Measurements from ENCODE around the gene KCNQ1OT1.

KCNQ1OT1 gene

DNA sequence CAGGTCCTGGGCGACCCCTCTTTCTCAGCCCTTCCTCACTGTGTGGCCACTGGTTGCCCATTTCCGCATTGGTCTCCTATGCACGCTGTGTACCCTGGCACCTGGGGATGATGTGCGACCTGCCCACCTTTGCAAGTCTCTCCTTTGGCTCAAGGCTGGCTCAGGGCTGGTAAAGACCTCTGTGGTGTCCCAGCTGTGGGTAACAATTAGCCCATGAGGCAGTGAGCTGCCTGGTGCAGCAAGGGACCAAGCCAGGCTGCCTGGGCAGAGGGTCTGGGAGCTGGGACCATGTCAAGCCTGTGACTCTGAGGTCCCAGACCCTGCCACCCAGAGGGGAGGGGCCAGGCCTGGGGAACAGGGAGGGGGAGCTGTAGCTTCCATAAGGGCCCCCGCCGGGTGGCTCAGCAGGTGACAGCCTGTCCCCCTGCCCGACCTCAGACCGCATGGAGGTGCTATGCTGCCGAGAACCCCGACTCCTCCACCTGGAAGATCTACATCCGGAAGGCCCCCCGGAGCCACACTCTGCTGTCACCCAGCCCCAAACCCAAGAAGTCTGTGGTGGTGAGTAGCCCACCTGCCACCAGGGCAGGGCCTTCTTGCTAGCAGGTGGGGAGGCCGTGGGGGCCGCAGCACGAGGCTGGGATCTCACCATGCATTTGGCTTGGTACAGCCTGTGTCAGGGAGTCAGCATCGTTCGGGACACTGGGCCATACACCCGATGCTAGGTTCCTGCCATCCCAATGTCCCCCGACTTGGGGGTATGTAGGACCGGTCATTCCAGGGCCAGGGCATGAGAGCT is 112.5 kb downstream of the KCNQ1OT1 start:
- H3K4me3 ChIP-seq (ENCODE audit: low read length) = no peak overlapping the region
- no peak for DNase-seq (ENCODE audit: low read depth)
- TF ChIP-seq, protein P1, sequence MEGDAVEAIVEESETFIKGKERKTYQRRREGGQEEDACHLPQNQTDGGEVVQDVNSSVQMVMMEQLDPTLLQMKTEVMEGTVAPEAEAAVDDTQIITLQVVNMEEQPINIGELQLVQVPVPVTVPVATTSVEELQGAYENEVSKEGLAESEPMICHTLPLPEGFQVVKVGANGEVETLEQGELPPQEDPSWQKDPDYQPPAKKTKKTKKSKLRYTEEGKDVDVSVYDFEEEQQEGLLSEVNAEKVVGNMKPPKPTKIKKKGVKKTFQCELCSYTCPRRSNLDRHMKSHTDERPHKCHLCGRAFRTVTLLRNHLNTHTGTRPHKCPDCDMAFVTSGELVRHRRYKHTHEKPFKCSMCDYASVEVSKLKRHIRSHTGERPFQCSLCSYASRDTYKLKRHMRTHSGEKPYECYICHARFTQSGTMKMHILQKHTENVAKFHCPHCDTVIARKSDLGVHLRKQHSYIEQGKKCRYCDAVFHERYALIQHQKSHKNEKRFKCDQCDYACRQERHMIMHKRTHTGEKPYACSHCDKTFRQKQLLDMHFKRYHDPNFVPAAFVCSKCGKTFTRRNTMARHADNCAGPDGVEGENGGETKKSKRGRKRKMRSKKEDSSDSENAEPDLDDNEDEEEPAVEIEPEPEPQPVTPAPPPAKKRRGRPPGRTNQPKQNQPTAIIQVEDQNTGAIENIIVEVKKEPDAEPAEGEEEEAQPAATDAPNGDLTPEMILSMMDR (conservative IDR thresholded peaks at IDR 0.05; ENCODE audit: low read depth, low read length) = no peak

DNA sequence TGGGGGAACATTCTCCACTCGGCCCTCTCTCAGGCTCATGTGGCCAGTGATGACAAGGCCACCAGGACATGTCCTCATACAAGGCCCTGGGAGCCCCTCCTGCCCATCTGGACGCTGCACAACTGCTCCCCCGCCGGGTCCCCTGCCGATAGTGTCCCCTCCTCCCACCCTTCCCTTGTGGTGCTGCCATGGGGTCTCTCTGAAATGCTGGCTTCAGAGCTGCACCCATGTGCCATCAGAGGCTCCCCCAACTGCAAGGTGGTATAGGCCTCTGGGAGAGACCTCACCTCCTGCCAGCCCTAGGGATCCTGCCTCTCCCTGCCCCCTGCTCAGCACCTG is 113.0 kb downstream of the KCNQ1OT1 start:
- DNase-seq (ENCODE audit: low read depth) = no peak

DNA sequence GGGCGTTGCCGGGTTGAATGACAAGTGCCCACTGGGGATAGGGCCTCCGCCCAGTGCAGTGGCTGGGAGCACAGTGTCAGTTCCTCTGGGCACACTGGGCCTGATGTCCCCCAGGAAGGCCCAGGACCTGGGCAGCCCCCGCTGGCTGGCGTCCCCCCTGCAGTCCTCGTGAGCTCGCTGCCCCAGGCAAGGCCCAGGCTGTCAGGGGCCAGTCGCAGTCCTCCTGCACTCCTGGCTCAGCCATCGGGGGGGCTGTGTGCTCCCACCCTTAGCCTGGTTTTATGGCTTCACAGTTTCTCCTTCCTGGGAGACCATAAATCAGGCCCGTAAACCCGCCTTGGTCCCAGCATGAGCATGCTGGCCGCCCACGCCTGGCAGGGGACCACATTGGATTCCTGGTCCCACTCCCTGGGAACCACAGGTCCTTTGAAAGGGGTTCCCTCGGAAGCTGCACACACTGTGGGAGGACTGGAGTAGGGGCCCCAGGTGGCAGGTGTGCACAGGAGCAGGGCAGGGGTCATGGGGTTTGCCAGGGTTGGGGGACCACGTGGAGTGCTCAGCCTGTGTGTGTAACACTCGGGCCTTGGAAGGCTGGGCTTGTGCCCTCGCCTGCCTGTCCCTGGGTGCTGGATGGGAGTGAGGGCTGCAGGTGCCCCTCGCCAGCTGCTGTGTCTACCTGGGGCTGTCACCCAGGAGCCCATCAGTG is 113.6 kb downstream of the KCNQ1OT1 start:
- TF ChIP-seq, protein P1 (conservative IDR thresholded peaks at IDR 0.05; ENCODE audit: low read depth, low read length) = no peak
- no peak overlapping the region for H3K4me3 ChIP-seq (ENCODE audit: low read length)
- DNase-seq (ENCODE audit: low read depth) = no peak

More for the DNA sequence above, 113.0 kb downstream of the KCNQ1OT1 start:
- TF ChIP-seq, protein P1 (conservative IDR thresholded peaks at IDR 0.05; ENCODE audit: low read depth, low read length) = no peak
- no peak overlapping the region for H3K4me3 ChIP-seq (ENCODE audit: low read length)

DNA sequence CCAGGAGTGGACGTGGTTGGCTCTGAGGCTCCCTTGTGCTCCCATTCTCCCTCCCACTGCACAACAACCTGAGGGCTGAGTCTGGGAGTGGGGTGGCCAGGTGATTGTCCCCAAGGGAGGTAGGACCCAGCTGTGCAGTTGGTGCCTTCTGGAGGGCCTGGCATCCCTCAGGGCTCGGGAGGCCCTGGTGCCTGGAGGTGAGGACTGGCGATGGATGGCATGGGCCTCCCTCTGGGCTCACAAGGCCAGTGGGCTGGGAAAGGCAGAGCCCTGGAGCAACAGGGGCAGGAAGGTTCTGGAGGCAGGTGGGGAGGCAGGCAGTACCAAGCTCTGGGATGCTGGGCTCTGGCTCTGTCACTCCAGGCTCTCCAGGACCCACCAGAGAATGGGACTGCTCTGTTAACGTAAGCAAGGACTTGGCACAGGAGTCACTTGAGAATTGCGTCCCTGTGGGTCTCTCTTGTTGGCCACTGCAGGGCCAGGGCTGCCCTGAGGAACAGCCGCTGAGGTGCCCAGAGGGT is 114.2 kb downstream of the KCNQ1OT1 start:
- no peak overlapping the region for H3K4me3 ChIP-seq (ENCODE audit: low read length)
- TF ChIP-seq, protein P1 (conservative IDR thresholded peaks at IDR 0.05; ENCODE audit: low read depth, low read length) = no peak
- no peak for DNase-seq (ENCODE audit: low read depth)

DNA sequence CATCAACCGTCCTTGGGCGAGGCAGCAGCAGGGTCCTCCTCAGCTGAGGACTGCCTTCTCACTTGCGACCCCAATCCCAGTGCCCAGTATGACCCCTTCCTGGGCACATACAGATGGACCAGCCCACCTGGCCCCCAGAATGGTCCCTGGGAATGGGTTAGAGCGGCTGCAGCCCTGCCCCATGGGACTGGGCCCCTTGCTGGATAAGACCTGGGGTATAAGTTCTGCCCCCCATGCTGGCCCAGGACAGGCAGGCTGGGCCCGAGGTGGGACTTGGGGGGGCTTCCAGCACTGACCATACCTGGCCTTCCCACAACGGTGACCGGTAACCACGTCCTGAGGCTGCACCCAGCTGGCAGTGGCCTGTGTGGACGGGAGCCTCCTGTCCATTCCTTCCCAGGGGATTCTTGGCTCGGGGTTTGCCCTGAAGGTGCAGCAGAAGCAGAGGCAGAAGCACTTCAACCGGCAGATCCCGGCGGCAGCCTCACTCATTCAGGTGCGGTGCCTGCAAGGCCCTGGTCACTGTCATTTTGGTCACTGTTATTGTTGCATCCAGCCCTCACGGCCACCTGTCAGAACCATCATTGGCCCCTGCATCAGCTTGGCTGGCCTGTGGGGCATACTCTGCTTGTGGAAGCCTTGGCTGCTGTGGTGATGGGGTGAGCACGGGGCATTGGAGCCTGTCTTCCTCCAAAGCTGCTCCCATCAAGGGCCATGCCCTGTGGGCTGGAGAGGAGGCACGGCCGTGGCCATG is 114.8 kb downstream of the KCNQ1OT1 start:
- TF ChIP-seq, protein P1 (conservative IDR thresholded peaks at IDR 0.05; ENCODE audit: low read depth, low read length) = no peak
- H3K4me3 ChIP-seq (ENCODE audit: low read length) = no peak overlapping the region
- DNase-seq (ENCODE audit: low read depth) = no peak

DNA sequence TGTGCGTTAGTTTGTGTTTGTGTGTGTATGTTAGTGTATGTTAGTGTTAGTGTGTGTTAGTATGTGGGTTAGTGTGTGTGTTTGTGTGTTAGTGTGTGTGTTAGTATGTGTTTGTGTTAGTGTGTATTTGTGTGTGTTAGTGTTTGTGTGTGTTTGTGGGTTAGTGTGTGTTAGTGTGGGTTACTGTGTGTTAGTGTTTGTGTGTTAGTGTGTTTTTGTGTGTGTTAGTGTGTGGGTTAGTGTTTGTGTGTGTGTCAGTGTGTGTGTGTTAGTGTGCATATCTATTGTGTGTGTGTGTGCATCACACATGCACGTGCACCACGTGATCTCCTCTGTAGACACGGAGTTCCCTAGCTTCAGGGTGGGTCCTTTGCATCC is 115.4 kb downstream of the KCNQ1OT1 start:
- TF ChIP-seq, protein P1 (conservative IDR thresholded peaks at IDR 0.05; ENCODE audit: low read depth, low read length) = no peak
- no peak overlapping the region for H3K4me3 ChIP-seq (ENCODE audit: low read length)

More for the DNA sequence above, 115.4 kb downstream of the KCNQ1OT1 start:
- DNase-seq (ENCODE audit: low read depth) = no peak
